Neutrophil (primary cell): ENCODE data around the gene ADAMTSL3.

Experiments used
- H3K27ac ChIP-seq: fragments of 200-600 bp; sonication (generic); 2 replicates; pipeline ENCODE4 v1.5.1; 2016; ENCODE audit warnings: mild to moderate bottlenecking, moderate library complexity
- H3K27me3 ChIP-seq: fragments of 200-600 bp; sonication (generic); 2 replicates; pipeline ENCODE4 v1.6.0; 2016; ENCODE audit warnings: mild to moderate bottlenecking
- H3K36me3 ChIP-seq: fragments of 200-600 bp; sonication (generic); 2 replicates; pipeline ENCODE4 v1.5.1; 2017
- H3K4me1 ChIP-seq, 2 experiments: fragments of 200-600 bp in 1 of 2; sonication (generic) in 1 of 2; 1 replicate in 1 of 2; 2 replicates in 1 of 2; pipeline versions ENCODE4 v1.5.1 to v1.6.1; 2013 to 2016; ENCODE audit warnings: low read depth in 1 of 2, low read length in 1 of 2, mild to moderate bottlenecking in 1 of 2, moderate library complexity in 1 of 2; ENCODE audit not compliant: control insufficient read depth in 1 of 2, insufficient read depth in 1 of 2
- H3K4me3 ChIP-seq, 2 experiments: fragments of 200-600 bp in 1 of 2; sonication (generic) in 1 of 2; 1 replicate in 1 of 2; 2 replicates in 1 of 2; pipeline ENCODE4 v1.5.1; 2013 to 2016; ENCODE audit warnings: low read depth in 1 of 2, low read length in 1 of 2, mild to moderate bottlenecking in 1 of 2, moderate library complexity in 1 of 2
- H3K9me3 ChIP-seq: fragments of 200-600 bp; sonication (generic); 2 replicates; pipeline ENCODE4 v1.5.1; 2016
- TF ChIP-seq, protein P1 (sequence below): fragments of 200-600 bp; sonication (generic); IDR thresholded peaks from 2 replicates; pipeline ENCODE4 v1.5.1; 2016; ENCODE audit warnings: antibody characterized with exemption

ADAMTSL3 gene

DNA sequence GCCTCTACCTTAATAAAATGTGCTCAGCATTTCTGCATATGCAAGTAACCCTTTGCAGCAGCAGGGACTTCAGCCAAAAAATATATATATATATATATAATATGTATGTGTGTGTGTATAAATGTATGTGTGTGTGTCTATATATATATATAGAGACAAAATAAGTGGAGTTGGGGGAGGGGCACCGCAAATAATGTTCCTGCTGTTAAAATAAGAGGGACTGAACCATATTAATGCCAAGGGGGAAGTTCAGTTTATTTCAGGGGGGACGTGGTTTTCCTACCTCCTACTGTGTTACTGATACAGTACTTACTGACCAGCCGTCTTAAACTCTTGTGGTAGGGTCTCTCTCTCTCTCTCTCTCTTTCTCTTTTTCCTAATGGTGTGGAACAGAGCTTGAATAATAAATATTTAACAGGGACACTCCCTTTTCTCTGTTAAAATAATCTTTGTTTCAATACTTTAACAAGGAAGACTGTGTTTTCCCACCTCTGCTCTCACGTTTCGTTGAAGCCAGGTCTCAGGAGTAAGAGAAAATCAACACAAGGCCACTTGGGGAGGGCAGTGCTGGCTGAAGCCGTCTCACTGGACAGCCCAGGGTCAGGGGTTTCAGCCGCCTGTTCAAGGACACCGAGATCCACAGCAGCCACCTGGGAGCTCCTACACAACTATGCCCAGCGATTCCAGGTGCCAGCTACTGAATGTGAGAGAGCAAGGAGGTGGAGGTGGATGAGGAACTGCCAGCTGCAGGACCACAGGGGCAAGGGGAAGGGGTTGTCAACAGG, 42.8 kb upstream of the ADAMTSL3 start:
- Histone ChIP-seq H3K9me3 (no peaks in the 10 kb centered on the region), H3K36me3 (no peaks in the 10 kb centered on the region), H3K27me3 (no peaks in the 10 kb centered on the region), H3K27ac (no peak overlapping the region), H3K4me1 (no peaks in the 10 kb centered on the region), H3K4me3 (no peak overlapping the region)
- TF ChIP-seq, protein P1, sequence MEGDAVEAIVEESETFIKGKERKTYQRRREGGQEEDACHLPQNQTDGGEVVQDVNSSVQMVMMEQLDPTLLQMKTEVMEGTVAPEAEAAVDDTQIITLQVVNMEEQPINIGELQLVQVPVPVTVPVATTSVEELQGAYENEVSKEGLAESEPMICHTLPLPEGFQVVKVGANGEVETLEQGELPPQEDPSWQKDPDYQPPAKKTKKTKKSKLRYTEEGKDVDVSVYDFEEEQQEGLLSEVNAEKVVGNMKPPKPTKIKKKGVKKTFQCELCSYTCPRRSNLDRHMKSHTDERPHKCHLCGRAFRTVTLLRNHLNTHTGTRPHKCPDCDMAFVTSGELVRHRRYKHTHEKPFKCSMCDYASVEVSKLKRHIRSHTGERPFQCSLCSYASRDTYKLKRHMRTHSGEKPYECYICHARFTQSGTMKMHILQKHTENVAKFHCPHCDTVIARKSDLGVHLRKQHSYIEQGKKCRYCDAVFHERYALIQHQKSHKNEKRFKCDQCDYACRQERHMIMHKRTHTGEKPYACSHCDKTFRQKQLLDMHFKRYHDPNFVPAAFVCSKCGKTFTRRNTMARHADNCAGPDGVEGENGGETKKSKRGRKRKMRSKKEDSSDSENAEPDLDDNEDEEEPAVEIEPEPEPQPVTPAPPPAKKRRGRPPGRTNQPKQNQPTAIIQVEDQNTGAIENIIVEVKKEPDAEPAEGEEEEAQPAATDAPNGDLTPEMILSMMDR: no peak

DNA sequence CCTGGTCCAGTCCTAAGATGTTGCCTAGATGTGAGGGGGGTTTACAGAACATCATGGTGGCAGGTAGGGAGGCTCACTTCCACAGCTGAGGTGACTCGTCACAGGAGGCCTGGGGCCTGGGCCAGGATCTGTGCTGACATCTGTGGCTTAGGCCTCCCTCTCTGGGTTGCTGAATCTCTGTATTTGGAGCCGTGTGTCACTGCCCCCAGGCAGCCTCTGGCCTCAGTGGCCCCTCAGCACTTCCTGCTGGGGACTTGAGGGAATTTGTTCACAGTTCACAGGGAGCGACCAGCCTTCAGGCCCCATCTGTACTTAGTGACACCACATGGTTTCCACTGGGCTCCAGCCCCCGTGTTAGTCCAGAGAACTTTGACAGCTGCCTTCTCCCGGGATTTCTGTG, 41.7 kb upstream of the ADAMTSL3 start:
- Histone ChIP-seq H3K4me3 (no peak overlapping the region), H3K4me1 (no peaks in the 10 kb centered on the region), H3K27me3 (no peaks in the 10 kb centered on the region), H3K27ac (no peak overlapping the region), H3K36me3 (no peaks in the 10 kb centered on the region), H3K9me3 (no peaks in the 10 kb centered on the region)
- TF ChIP-seq, protein P1: no peak

DNA sequence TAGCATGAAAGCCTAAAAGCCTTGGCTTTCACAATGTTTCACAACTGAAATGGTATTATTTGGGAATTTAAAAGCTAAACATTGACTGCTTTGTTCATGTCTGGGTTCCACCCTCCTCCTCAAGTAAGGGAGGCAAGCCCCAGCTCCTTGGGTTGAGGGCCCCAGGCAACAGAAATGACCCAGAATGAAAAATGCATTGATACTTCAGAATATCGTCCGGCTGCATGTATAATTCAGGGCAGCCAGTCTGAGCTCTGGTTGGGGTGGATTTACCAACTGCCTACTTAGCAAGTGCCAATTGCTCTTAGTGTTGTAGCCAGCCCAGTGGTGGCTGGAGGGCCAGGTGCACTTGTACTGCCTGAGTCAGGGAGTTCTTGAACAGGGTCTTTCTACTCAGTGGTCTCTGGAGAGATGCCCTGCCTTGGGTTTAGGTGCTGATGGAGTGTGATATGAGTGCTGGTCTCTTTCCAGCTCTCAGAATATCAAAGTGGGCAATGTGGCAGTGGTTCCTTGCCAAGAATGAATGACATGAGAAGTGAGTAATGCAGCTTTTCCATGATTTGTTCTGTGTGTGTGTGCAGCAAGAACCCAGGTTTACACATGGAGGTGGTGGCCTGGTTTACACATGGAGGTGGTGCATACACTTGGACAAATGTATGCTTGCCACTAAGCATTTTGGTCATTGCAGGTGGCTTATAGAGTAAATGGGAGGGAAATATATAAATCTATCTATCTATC, 40.9 kb upstream of the ADAMTSL3 start:
- Histone ChIP-seq H3K4me1 (no peaks in the 10 kb centered on the region), H3K4me3 (no peak overlapping the region), H3K27ac (no peak overlapping the region), H3K9me3 (no peaks in the 10 kb centered on the region), H3K27me3 (no peaks in the 10 kb centered on the region), H3K36me3 (no peaks in the 10 kb centered on the region)
- TF ChIP-seq, protein P1: no peak

DNA sequence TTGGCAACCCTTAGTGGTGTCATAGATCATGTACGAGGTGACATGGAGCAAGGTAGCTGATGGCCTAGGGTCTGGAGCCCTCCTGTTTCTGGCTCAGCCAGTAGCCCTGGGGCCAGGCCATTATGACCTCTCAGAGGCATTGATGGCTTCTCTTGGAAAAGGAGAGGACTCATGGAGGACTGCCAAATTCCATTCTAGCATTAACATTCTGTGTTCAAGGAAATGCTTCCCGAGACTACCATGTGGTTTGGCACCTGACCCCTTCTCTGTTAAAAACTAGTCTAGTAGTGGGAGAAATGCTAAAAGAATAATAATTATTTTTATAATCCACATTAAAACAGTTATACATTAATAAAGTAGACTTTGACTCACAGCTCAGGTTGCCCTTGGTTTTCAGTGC, 40.2 kb upstream of the ADAMTSL3 start:
- no peak overlapping the region for H3K4me3 ChIP-seq
- H3K36me3 ChIP-seq: no peaks in the 10 kb centered on the region
- no peak overlapping the region for H3K27ac ChIP-seq
- H3K27me3 ChIP-seq: no peaks in the 10 kb centered on the region
- TF ChIP-seq, protein P1: no peak
- no peaks in the 10 kb centered on the region for H3K4me1 ChIP-seq
- no peaks in the 10 kb centered on the region for H3K9me3 ChIP-seq

DNA sequence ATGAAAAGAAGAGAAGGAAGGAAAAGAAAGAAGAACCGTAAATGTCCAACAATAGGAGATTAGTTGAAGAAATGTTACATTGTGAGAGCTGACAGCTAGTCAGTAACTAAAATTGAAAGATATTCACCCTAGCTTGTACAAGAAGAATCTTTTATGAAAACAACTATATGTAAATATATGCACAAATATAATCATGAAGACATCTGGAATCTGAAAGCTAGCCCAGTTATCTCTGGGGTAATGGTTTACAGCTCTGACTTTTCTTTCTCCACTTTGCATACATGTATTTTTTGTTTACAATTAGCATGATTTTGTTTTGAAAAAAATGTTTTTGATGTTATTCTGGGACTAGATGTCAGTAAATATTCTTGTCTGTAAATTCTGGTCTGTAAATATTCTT, 37.1 kb upstream of the ADAMTSL3 start:
- Histone ChIP-seq H3K36me3 (no peaks in the 10 kb centered on the region), H3K27ac (no peak overlapping the region), H3K4me1 (no peaks in the 10 kb centered on the region), H3K9me3 (no peaks in the 10 kb centered on the region), H3K4me3 (no peak overlapping the region), H3K27me3 (no peaks in the 10 kb centered on the region)
- TF ChIP-seq, protein P1: no peak
